ENCODE data around the gene GRIK4.

GRCh38 chr11:120571476-120571875 lies 59.9 kb downstream of the GRIK4 start:
- no peak for TF ChIP-seq EZH2phosphoT487 (IDR thresholded peaks at IDR 0.05; ENCODE audit: borderline replicate concordance)
- no peak for TF ChIP-seq CTCF (conservative IDR thresholded peaks at IDR 0.05; ENCODE audit: low read length)
